Spleen (tissue), 7 donors: ENCODE measurements around the gene ABTB2.

Experiments
- CTCF ChIP-seq, 11 experiments: fragments of 200-600 bp in 7 of 11; fragments of 450-650 bp in 4 of 11; sonication (generic) in 4 of 11; IDR thresholded peaks in 8 of 11; conservative IDR thresholded peaks in 3 of 11; 1 replicate in 7 of 11; 2 replicates in 4 of 11; pipeline versions ENCODE4 v1.4.0 to v1.8.0; 2016 to 2021; ENCODE audit warnings: antibody characterized with exemption in 11 of 11, inconsistent platforms in 4 of 11, mild to moderate bottlenecking in 1 of 11
- POLR2AphosphoS5 ChIP-seq, 3 donors: sonication (generic); formaldehyde crosslinking; IDR thresholded peaks; one replicate each; pipeline ENCODE4 v1.5.1; 2017; ENCODE audit warnings: antibody characterized with exemption in 3 of 3
- donor health status: DM: no; HTN: no; CAD: no; lungs with moderate emphysema.
- donor health status: DM: no; HTN: no; CAD: no.
- donor health status: DM: no; HTN: no; CAD: no.

- TF ChIP-seq CTCF (IDR thresholded peaks at IDR 0.05 in 8 of 11, conservative IDR thresholded peaks at IDR 0.05 in 3 of 11), result no peak
- TF ChIP-seq POLR2AphosphoS5 (IDR thresholded peaks at IDR 0.05), result no peak
These were observed 191.8 kb downstream of the ABTB2 start for GRCh38 chr11:34165786-34166555.
